CD1c-positive myeloid dendritic cell (primary cell): ENCODE results near the gene NTHL1.
"Not testable (repeated sequence)": the region's sequence is repeated elsewhere in the genome, so short reads cannot be mapped to it uniquely, and the experiment has no call there.

Source experiments
- DNase-seq: peaks from one replicate; pipeline ENCODE4 v3.0.0-alpha.2; 2016; ENCODE audit errors: extremely low spot score

NTHL1 gene

GRCh38 chr16:2028620-2029220 is 18.9 kb downstream of the NTHL1 start:
- DNase-seq: no peak

DNA sequence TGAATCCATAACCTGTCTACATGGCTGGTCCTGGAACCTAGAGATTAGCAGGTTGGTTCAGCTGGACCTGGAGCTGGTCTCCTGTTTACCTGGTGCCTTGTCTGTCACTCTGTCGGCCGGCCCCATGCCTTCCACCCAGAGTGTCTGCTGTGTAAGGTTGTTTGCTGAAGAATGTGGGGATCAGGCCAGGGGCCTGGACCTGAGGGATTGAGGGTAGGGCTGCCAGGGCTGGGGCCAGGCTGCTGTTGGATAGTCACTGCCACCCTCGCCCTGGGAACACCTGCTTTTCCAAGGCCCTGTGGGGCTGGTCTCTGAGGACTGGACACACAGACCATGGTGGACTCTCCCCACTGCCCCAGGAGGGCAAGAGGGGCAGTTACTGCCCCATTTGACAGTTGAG is 19.5 kb downstream of the NTHL1 start:
- DNase-seq: no peak

GRCh38 chr16:2027024-2028010 is 20.3 kb downstream of the NTHL1 start:
- DNase-seq: no peak

- DNase-seq: no peak
Observed at GRCh38 chr16:2026461-2027023, 21.1 kb downstream of the NTHL1 start, which contains the start of gene NHERF2. Gene NHERF2 (plus strand): TSS chr16:2026902. CDS start chr16:2027006, 104 bp downstream.

DNA sequence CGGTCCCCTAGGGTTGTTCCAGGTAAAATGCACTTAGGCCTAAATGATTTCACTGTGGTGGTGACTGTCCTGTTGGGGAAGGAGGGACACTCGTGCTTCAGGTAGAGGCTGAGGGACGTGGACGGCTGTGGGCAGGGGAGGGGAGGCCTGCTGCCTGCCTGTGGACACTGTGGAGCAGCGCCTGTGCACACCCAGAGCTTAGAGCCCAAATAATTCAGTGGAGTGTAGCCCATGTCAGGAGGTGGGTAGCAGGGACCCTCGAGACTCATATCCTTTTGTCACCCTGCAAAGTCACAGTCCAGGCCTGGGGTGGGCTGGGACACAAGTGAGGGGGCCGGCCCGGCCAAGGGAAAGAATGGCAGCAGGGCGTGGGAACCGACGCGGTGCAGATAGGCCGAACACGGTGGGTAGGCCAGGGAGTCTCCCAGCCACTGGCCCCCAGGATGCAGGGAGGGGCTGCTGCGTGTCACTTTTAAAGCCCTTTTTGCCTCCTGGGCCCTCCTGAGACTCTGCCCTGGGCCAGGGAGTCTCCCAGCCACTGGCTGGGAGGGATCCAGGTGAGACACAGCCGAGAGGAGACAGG is 21.7 kb downstream of the NTHL1 start:
- DNase-seq: no peak

DNA sequence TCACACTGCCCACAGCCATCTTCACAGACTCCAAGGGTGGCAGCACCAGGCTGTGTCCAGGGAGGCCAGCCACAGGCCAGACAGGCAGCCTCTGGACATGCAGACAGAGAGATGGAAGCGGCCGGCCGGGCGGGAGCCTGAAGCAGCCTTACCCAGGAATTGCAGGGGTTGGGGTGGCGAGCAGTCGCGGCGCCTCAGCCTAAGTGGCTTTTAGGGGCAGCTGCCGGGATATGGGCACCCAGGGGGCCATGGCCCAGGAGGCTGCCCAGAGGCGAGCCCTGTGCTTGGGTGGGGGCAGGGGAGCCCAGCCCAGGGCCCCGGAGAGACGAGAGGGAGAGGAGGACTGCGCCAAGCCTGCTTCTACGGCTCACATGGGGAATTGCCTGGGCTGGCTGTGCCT is 22.4 kb downstream of the NTHL1 start:
- DNase-seq: no peak

DNA sequence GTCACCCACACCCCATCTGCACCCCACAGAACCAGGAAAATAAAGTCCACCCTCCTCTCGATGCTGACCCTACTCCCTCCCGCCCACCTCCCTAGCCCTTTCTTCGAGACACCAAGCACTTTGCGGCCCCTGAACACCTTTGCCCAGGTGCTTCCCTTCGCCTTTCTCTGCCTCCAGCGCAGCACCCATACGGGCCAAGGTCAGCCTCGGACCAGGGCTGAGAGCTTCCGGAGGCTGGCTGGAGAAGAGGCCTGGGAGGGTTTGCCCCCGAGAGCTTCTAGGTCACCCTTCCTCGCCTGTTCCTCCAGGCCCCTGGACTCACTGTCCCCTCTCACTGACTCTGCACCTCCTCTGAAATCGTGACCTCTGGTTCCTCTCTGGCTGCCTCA is 23.6 kb downstream of the NTHL1 start:
- DNase-seq: no peak

DNA sequence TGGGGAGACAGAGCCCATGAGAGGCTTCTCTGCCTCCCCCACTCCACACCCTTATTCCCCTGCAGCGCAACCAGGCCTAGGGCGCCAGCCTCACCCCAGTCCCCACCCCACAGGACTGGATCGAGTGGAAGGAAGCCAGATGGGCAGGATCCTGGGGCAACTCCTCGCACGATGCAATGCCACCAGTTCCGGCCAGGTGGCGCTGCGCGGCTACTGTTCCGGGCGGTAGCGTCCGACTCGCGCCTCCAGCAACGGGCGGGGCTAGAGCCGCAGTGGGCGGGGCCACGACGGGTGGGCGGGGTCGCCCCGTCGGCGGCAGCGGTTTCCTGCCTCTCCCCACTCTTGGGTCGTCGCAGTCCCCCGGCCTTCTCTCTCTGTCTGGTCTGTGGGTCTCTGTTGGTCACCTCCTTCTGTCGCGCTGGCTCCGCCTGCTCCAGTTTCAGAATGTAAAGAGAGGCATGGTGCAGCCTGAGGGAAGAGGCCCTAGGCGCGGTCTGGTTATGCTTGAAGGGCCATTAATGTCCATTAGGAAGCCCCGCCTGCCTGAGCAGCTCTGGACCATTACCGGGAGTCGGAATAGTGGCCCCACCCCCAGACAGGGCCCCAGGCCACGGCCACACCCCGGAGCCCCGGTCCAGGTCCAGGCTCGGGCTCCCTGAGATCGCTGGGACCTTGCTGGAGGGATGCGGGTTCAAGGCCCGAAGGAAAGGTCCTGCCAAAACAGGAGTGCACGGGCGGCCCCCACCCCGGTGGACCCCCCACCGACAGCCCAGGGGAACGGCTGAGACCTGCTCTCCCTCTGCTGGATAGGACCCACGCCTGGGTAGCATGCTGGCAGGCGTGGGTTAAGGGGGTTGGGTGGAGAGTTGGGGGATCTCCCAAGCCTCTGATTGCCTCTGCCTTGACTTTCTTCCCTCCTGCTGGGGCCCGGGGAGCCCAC is 24.3 kb downstream of the NTHL1 start:
- DNase-seq: peak; percentile 97

- peak; percentile 53 for DNase-seq
Observed at GRCh38 chr16:2022723-2023091, 24.9 kb downstream of the NTHL1 start.

GRCh38 chr16:2019921-2020831 is 27.5 kb downstream of the NTHL1 start:
- DNase-seq: no peak

GRCh38 chr16:2019518-2019920 is 28.1 kb downstream of the NTHL1 start, which contains the start of gene NPW:
Gene NPW (plus strand): TSS chr16:2019785.
- no peak for DNase-seq

DNA sequence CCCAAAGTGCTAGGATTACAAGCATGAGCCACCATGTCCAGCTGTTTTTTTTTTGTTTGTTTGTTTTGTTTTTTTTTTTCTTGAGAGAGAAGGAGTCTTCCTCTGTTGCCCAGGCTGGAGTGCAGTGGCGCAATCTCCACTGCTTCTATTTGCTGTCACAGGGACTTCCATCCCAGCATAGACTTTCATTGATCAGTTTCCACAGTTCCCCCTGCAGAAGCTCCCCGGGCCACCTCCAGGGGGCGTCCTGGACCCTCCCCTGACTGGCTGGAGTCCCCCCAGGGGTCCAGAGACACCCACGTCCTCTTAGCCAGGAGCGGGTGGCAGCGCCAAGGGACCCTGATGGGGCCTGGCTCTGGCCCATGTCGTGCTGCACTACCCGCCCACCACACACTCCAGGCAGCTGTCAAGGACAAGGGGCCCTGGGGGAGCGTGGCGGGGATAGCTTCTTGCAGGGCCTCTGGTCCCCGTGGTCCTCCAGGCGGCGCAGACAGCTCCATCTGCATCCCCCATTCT is 31.2 kb downstream of the NTHL1 start:
- no peak for DNase-seq

GRCh38 chr16:2015947-2016208 is 31.8 kb downstream of the NTHL1 start:
- no peak for DNase-seq

GRCh38 chr16:2015117-2015946 is 32.3 kb downstream of the NTHL1 start:
- peak; percentile 56 for DNase-seq

DNA sequence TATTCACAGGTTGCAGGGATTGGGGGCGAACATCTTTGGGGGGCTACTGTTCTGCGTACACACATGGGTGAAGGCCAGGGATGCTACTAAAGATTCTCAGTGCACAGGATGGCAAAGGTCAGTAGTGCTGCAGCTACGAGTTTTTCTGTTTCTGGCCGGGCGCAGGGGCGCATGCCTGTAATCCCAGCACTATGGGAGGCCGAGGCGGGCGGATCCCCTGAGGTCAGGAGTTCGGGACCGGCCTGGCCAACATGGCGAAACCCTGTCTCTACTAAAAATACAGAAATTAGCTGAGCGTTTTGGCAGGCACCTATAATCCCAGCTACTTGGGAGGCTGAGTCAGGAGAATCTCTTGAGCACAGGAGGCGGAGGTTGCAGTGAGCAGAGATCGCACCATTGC is 34.1 kb downstream of the NTHL1 start:
- no peak for DNase-seq

GRCh38 chr16:2011726-2012125 is 35.9 kb downstream of the NTHL1 start:
- not testable (repeated sequence) for DNase-seq

- peak; percentile 94 for DNase-seq
Observed at GRCh38 chr16:2009791-2010510, 37.7 kb downstream of the NTHL1 start, which contains the start of gene ZNF598. Gene ZNF598 (minus strand): TSS chr16:2009821.

- DNase-seq: no peak
Observed at GRCh38 chr16:2009164-2009711, 38.4 kb downstream of the NTHL1 start.
